ENCODE results near the gene ITSN1. TPM values are rescaled to one million over a fixed set of nuclear protein-coding genes. Genes with fewer than 3 reads are reported as not detected.

The ITSN1 gene
- total RNA-seq, 1 donor: 57.0 TPM

DNA sequence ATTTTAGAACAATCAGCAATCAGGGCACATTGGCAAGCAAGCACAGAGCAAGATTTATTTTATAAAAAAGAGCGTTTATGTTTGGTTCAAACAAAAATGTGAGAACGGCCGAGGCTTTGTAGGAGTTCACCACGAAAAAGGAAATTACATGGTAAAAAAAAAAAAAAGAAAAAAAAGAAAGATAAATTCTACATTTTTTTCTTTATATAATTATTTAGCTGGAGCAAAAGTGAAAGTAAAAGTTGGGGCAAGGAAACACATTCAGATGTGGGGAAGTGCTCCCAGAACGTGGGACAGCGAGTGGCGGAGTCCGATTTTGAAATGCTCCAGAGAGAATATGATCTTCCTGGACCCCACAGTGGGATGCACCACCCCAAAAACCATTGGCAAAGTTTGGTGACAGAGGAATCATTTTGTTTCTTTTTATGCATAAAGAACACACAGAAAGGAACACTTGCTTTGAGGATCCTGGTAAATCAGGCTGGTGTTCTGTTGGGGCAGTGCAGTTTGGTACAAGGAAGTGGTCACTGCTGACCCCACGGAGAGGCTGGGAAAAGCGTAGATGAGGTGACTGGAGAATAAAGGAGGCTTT lies 289.6 kb downstream of the ITSN1 start:
- DNase-seq (ENCODE audit: low read depth): peak; percentile 60
- TF ChIP-seq, protein P1, sequence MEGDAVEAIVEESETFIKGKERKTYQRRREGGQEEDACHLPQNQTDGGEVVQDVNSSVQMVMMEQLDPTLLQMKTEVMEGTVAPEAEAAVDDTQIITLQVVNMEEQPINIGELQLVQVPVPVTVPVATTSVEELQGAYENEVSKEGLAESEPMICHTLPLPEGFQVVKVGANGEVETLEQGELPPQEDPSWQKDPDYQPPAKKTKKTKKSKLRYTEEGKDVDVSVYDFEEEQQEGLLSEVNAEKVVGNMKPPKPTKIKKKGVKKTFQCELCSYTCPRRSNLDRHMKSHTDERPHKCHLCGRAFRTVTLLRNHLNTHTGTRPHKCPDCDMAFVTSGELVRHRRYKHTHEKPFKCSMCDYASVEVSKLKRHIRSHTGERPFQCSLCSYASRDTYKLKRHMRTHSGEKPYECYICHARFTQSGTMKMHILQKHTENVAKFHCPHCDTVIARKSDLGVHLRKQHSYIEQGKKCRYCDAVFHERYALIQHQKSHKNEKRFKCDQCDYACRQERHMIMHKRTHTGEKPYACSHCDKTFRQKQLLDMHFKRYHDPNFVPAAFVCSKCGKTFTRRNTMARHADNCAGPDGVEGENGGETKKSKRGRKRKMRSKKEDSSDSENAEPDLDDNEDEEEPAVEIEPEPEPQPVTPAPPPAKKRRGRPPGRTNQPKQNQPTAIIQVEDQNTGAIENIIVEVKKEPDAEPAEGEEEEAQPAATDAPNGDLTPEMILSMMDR (IDR thresholded peaks at IDR 0.05; ENCODE audit: insufficient read depth, low read depth, low read length): no peak
- peak overlapping the region; percentile 80 for H3K4me3 ChIP-seq (ENCODE audit: low read depth, low read length)

DNA sequence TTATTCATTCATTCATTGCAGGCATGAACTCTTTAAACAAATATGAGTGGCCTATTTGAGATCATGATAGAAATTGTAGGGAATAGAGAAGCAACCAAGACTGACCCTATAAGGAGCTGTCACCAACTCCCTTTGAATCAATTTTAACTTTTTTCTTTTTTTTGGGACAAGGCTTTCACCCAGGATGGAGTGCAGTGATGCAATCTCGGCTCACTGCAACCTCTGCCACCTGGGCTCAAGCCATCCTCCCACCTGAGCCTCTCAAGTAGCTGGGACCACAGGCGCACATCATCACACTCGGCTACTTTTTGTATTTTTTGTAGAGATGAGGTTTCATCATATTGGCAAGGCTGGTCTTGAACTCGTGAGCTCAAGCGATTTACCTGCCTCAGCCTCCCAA lies 290.4 kb downstream of the ITSN1 start:
- no peak for DNase-seq (ENCODE audit: low read depth)
- peak overlapping the region; percentile 80 for H3K4me3 ChIP-seq (ENCODE audit: low read depth, low read length)
- TF ChIP-seq, protein P1 (IDR thresholded peaks at IDR 0.05; ENCODE audit: insufficient read depth, low read depth, low read length): no peak

DNA sequence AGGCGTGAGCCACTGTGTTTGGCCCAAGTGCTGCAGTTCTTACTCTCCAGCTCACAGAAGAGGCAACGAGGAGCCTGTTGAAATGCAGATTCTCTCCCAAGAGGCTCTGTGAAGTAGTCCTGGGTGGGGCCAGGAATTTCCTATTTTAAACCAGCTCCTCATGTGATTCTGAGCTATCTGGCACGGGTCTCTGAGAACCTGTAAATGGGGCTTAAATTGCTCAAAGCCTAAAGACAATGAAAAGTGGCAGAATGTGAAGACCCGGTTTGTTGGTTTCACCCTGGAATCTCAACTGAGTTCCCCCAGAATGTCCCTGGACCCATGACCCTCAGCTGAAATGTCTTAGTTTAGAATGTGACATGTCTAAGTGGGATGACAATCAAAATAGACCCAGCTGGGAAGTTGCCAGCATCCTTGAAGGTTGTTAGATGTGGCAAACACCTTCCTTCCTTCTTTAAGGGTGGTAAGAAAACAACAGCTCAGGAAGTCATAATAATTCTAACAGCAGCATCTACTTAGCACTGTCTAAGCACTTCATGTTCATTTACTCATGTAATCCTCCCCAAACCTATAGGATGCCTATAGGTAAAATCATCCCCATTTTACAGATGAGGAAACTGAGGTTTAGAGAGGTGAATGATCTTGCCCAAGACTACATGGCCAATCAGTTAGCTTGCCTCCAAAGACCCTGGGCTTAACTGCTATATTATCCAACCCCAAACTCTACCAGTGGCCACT lies 294.2 kb downstream of the ITSN1 start:
- no peak overlapping the region for H3K4me3 ChIP-seq (ENCODE audit: low read depth, low read length)
- TF ChIP-seq, protein P1 (IDR thresholded peaks at IDR 0.05; ENCODE audit: insufficient read depth, low read depth, low read length): no peak
- peak; percentile 68 for DNase-seq (ENCODE audit: low read depth)

DNA sequence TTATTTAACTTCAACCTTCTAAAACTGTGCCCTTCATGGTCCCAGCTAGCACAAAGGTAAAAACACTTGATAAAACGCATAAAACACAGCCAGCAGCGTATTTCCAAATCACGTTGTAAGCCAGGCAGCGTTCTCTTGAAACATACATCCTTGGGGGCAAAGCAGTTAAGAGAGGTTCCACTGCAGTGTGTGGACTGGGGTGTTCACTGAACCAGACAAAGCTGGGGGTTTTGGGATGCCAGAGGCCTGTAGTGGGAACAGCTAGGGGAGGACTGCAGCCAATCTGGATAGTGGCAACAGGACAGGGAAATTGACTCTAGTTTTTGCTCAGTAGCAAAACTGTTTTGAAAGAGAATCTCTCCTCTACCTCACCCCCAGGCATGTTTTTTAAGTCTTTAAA lies 294.8 kb downstream of the ITSN1 start:
- TF ChIP-seq, protein P1 (IDR thresholded peaks at IDR 0.05; ENCODE audit: insufficient read depth, low read depth, low read length): no peak
- no peak overlapping the region for H3K4me3 ChIP-seq (ENCODE audit: low read depth, low read length)

DNA sequence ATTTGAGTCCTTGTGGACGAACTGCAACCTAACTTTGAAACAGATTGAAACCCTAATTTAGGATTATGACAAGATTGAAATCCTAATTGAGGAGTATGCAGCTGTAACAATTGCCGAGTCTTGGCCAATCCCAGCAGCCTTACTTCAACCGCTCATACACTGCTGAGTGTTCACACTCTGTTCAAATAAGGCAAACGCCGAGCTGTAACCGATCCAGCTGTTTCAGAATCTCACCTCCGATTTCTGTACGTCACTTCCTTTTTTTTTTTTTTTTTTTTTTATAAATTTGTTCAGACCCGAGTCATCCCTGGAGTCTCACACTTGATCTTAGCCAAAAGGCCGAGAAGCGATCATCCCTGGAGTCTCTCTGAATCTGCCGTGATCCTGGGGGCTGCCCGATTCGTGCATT lies 295.6 kb downstream of the ITSN1 start:
- no peak overlapping the region for H3K4me3 ChIP-seq (ENCODE audit: low read depth, low read length)
- DNase-seq (ENCODE audit: low read depth): no peak
- TF ChIP-seq, protein P1 (IDR thresholded peaks at IDR 0.05; ENCODE audit: insufficient read depth, low read depth, low read length): no peak

More for the DNA sequence above, 294.8 kb downstream of the ITSN1 start:
- DNase-seq (ENCODE audit: low read depth): no peak

DNA sequence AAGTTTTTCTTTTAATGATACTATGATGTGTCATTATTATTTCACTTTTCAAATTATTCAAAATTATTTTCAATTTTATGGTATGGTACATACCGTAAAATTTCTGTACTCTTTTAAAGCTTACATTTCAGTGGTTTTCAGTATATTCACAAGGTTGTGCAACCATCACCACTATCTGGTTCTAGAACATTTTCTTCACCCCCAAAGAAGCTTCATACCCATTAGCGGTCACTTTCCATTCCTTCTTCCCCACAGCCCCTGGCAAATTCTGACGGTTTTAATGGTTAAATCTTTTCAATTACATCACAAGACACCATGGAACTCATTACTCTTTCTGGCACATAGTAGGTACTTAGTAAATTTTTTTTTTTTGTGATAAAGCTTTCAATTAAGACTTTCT lies 296.1 kb downstream of the ITSN1 start:
- peak; percentile 71 for DNase-seq (ENCODE audit: low read depth)

More for the DNA sequence above, 296.1 kb downstream of the ITSN1 start:
- H3K4me3 ChIP-seq (ENCODE audit: low read depth, low read length): no peak overlapping the region
- TF ChIP-seq, protein P1 (IDR thresholded peaks at IDR 0.05; ENCODE audit: insufficient read depth, low read depth, low read length): no peak
